ENCODE data around the gene PET117. TPM values are rescaled to one million over a fixed set of nuclear protein-coding genes. Genes with fewer than 3 reads are reported as not detected.
"Not testable (repeated sequence)": the region's sequence is repeated elsewhere in the genome, so short reads cannot be mapped to it uniquely, and the experiment has no call there.

Gene PET117
- total RNA-seq, 1 donor from 2014 or later = 11.8 TPM

- no peak for TF ChIP-seq CTCF (IDR thresholded peaks at IDR 0.05)
- no peak for DNase-seq (ENCODE audit: extremely low spot score, unreplicated experiment)
- H3K9me3 Mint-ChIP-seq (ENCODE audit: unreplicated experiment) = no peaks in the 10 kb centered on the region
- H3K36me3 Mint-ChIP-seq (ENCODE audit: unreplicated experiment) = no peaks in the 10 kb centered on the region
- H3K27ac Mint-ChIP-seq (ENCODE audit: unreplicated experiment) = no peak overlapping the region
- H3K27me3 Mint-ChIP-seq (ENCODE audit: unreplicated experiment) = peaks cover 34% of the 10 kb centered on the region
- H3K4me1 Mint-ChIP-seq (ENCODE audit: unreplicated experiment) = no peaks in the 10 kb centered on the region
- H3K4me3 Mint-ChIP-seq (ENCODE audit: unreplicated experiment) = no peak overlapping the region
Measured at GRCh38 chr20:18103497-18103896, 34.2 kb upstream of the PET117 start.

- Mint-ChIP-seq H3K36me3 (ENCODE audit: unreplicated experiment) (no peaks in the 10 kb centered on the region), H3K27me3 (ENCODE audit: unreplicated experiment) (peaks cover 28% of the 10 kb centered on the region), H3K27ac (ENCODE audit: unreplicated experiment) (no peak overlapping the region), H3K4me3 (ENCODE audit: unreplicated experiment) (no peak overlapping the region), H3K9me3 (ENCODE audit: unreplicated experiment) (no peaks in the 10 kb centered on the region), H3K4me1 (ENCODE audit: unreplicated experiment) (no peaks in the 10 kb centered on the region)
- no peak for DNase-seq (ENCODE audit: extremely low spot score, unreplicated experiment)
- TF ChIP-seq CTCF (IDR thresholded peaks at IDR 0.05) = no peak
Measured at GRCh38 chr20:18108326-18108725, 29.3 kb upstream of the PET117 start.

- H3K36me3 Mint-ChIP-seq (ENCODE audit: unreplicated experiment); DNase-seq (ENCODE audit: extremely low spot score, unreplicated experiment); H3K4me3 Mint-ChIP-seq (ENCODE audit: unreplicated experiment); H3K9me3 Mint-ChIP-seq (ENCODE audit: unreplicated experiment); H3K4me1 Mint-ChIP-seq (ENCODE audit: unreplicated experiment); H3K27ac Mint-ChIP-seq (ENCODE audit: unreplicated experiment): not testable (repeated sequence)
- peaks cover 65% of the 10 kb centered on the region for H3K27me3 Mint-ChIP-seq (ENCODE audit: unreplicated experiment)
Measured at GRCh38 chr20:18128574-18128973, 9.1 kb upstream of the PET117 start.

GRCh38 chr20:18132663-18133062 is 5.0 kb upstream of the PET117 start:
- no peaks in the 10 kb centered on the region for H3K9me3 Mint-ChIP-seq (ENCODE audit: unreplicated experiment)
- H3K27ac Mint-ChIP-seq (ENCODE audit: unreplicated experiment) = no peak overlapping the region
- no peak for DNase-seq (ENCODE audit: extremely low spot score, unreplicated experiment)
- H3K27me3 Mint-ChIP-seq (ENCODE audit: unreplicated experiment) = peaks cover 50% of the 10 kb centered on the region
- no peak overlapping the region for H3K4me3 Mint-ChIP-seq (ENCODE audit: unreplicated experiment)
- no peaks in the 10 kb centered on the region for H3K36me3 Mint-ChIP-seq (ENCODE audit: unreplicated experiment)
- peaks cover 3% of the 10 kb centered on the region for H3K4me1 Mint-ChIP-seq (ENCODE audit: unreplicated experiment)
- no peak for TF ChIP-seq CTCF (IDR thresholded peaks at IDR 0.05)

- TF ChIP-seq CTCF (IDR thresholded peaks at IDR 0.05) = no peak
- Mint-ChIP-seq H3K4me1 (ENCODE audit: unreplicated experiment) (peaks cover 10% of the 10 kb centered on the region), H3K9me3 (ENCODE audit: unreplicated experiment) (no peaks in the 10 kb centered on the region), H3K4me3 (ENCODE audit: unreplicated experiment) (no peak overlapping the region), H3K27me3 (ENCODE audit: unreplicated experiment) (peaks cover 43% of the 10 kb centered on the region), H3K27ac (ENCODE audit: unreplicated experiment) (no peak overlapping the region), H3K36me3 (ENCODE audit: unreplicated experiment) (no peaks in the 10 kb centered on the region)
- no peak for DNase-seq (ENCODE audit: extremely low spot score, unreplicated experiment)
Measured at GRCh38 chr20:18133962-18134361, 3.7 kb upstream of the PET117 start.

GRCh38 chr20:18138266-18138582 is 561 bp downstream of the PET117 start:
- DNase-seq (ENCODE audit: extremely low spot score, unreplicated experiment) = no peak
- H3K4me3 Mint-ChIP-seq (ENCODE audit: unreplicated experiment) = peak overlapping the region; percentile 85
- no peak for TF ChIP-seq CTCF (IDR thresholded peaks at IDR 0.05)
- H3K36me3 Mint-ChIP-seq (ENCODE audit: unreplicated experiment) = peaks cover 9% of the 10 kb centered on the region
- H3K4me1 Mint-ChIP-seq (ENCODE audit: unreplicated experiment) = peaks cover 23% of the 10 kb centered on the region
- no peaks in the 10 kb centered on the region for H3K9me3 Mint-ChIP-seq (ENCODE audit: unreplicated experiment)
- peak overlapping the region; percentile 61 for H3K27ac Mint-ChIP-seq (ENCODE audit: unreplicated experiment)
- peaks cover 12% of the 10 kb centered on the region for H3K27me3 Mint-ChIP-seq (ENCODE audit: unreplicated experiment)
